Measurements from ENCODE around the gene ATP8B4.

The ATP8B4 gene, protein sequence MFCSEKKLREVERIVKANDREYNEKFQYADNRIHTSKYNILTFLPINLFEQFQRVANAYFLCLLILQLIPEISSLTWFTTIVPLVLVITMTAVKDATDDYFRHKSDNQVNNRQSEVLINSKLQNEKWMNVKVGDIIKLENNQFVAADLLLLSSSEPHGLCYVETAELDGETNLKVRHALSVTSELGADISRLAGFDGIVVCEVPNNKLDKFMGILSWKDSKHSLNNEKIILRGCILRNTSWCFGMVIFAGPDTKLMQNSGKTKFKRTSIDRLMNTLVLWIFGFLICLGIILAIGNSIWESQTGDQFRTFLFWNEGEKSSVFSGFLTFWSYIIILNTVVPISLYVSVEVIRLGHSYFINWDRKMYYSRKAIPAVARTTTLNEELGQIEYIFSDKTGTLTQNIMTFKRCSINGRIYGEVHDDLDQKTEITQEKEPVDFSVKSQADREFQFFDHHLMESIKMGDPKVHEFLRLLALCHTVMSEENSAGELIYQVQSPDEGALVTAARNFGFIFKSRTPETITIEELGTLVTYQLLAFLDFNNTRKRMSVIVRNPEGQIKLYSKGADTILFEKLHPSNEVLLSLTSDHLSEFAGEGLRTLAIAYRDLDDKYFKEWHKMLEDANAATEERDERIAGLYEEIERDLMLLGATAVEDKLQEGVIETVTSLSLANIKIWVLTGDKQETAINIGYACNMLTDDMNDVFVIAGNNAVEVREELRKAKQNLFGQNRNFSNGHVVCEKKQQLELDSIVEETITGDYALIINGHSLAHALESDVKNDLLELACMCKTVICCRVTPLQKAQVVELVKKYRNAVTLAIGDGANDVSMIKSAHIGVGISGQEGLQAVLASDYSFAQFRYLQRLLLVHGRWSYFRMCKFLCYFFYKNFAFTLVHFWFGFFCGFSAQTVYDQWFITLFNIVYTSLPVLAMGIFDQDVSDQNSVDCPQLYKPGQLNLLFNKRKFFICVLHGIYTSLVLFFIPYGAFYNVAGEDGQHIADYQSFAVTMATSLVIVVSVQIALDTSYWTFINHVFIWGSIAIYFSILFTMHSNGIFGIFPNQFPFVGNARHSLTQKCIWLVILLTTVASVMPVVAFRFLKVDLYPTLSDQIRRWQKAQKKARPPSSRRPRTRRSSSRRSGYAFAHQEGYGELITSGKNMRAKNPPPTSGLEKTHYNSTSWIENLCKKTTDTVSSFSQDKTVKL

DNA sequence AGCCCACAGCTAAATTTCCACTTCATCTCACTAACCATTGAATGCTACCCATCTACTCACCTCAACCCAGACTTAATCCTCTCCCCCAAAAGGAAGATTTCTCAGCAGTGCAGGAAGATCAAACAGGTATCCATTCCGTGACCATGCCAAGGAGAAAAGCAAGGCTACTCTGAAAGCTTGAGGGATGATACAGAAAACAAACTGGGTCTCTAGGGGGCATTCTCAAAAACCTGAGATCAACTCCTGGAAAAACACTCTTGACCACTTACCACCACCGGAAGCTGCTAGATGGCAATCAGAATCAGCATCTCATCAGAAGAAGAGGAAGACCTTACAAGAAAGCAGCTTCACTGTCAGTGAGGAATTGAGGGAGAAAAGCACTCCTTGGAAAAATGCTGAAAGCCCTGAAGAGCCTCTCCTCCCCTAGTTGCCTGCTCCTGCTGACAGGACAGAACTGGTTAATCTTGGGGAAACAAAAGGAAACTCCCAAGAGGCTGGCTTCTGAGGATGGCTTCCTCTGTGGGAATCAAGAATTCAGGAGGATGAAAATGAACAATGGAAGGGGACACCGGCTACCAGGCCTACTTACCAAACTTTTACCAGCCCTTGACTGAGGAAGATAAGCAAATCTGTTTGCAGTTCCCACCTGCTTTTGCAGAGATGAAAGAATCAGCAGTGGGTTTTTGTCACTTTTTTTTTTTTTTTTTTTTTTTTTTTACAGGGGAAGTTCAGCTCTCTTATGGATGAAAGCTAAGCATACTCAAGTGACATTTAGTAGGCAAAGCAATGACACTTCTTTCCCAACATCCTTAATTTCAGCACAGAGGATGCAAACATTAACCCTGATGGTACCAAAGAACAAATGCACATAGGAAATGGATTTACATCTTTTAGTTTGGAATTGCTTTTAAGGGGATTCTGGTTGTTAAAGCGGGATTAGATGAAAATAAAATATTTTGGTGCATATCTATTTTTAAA is at the start of gene ATP8B4:
Gene ATP8B4 (minus strand): TSS at position 171 of the 978 bp plus-strand sequence. CDS start 12,267 bp downstream, outside the sequence.
- TF ChIP-seq MYC (IDR thresholded peaks at IDR 0.05; ENCODE audit: low read depth, low read length) (no peak), POLR2A (IDR thresholded peaks at IDR 0.05; ENCODE audit: extremely low read depth, insufficient read length) (peak; percentile 42)
- TF ChIP-seq, protein P1, sequence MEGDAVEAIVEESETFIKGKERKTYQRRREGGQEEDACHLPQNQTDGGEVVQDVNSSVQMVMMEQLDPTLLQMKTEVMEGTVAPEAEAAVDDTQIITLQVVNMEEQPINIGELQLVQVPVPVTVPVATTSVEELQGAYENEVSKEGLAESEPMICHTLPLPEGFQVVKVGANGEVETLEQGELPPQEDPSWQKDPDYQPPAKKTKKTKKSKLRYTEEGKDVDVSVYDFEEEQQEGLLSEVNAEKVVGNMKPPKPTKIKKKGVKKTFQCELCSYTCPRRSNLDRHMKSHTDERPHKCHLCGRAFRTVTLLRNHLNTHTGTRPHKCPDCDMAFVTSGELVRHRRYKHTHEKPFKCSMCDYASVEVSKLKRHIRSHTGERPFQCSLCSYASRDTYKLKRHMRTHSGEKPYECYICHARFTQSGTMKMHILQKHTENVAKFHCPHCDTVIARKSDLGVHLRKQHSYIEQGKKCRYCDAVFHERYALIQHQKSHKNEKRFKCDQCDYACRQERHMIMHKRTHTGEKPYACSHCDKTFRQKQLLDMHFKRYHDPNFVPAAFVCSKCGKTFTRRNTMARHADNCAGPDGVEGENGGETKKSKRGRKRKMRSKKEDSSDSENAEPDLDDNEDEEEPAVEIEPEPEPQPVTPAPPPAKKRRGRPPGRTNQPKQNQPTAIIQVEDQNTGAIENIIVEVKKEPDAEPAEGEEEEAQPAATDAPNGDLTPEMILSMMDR (IDR thresholded peaks at IDR 0.05; ENCODE audit: low read depth, low read length) = peak; percentile 2
- peak within 1 kb of the TSS; percentile 93 for H3K4me3 ChIP-seq (ENCODE audit: low read depth, low read length)
- peak; percentile 88 for DNase-seq (ENCODE audit: low read depth)

DNA sequence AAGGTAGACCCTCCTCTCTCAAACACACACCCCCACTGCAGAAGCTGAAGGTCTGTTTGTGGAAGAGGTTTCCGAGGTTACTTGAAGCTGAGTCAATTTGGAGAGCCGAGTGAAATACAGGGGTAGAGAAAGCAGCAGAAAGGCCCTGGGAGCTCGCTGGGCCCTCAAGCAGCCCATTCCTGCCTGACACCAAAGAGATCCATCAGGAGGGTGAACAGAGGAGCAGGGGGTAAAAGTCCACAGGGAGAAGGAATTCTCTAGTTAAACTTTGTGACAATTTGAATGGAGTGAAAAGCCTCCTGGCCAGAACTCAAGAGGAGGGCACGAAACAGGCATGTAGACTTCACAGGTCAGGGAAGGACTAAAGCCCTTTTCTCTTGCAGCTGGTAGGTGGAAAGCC is 49.3 kb upstream of the ATP8B4 start:
- TF ChIP-seq MYC (IDR thresholded peaks at IDR 0.05; ENCODE audit: low read depth, low read length) = no peak
- TF ChIP-seq, protein P1 (IDR thresholded peaks at IDR 0.05; ENCODE audit: low read depth, low read length) = no peak
- TF ChIP-seq, protein P2, sequence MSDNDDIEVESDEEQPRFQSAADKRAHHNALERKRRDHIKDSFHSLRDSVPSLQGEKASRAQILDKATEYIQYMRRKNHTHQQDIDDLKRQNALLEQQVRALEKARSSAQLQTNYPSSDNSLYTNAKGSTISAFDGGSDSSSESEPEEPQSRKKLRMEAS (IDR thresholded peaks at IDR 0.05; ENCODE audit: low read depth, low read length) = no peak
- TF ChIP-seq POLR2A (IDR thresholded peaks at IDR 0.05; ENCODE audit: extremely low read depth, insufficient read length) = no peak
- peak; percentile 36 for DNase-seq (ENCODE audit: low read depth)
- no peak overlapping the region for H3K4me3 ChIP-seq (ENCODE audit: low read depth, low read length)

DNA sequence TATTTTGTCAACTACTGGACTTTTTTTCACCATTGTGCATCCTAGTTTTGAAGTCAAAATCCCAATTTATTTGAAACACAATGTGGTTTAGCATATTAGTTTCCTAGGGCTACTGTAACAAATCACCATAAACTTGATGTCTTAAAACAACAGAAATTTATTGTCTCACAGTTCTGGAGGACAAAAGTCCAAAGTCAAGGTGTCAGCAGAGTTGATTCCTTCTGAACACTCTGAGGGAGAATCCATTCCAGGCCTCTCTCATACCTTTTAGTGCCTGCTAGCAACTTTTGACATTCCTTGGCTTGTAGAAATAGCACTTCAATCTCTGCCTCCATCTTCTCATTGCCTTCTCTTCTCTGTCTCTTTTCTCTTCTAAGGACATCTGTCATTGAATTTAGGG is 48.1 kb upstream of the ATP8B4 start:
- H3K4me3 ChIP-seq (ENCODE audit: low read depth, low read length) = no peak overlapping the region
- TF ChIP-seq MYC (IDR thresholded peaks at IDR 0.05; ENCODE audit: low read depth, low read length) (no peak), POLR2A (IDR thresholded peaks at IDR 0.05; ENCODE audit: extremely low read depth, insufficient read length) (no peak)
- TF ChIP-seq, protein P2 (IDR thresholded peaks at IDR 0.05; ENCODE audit: low read depth, low read length) = no peak
- TF ChIP-seq, protein P1 (IDR thresholded peaks at IDR 0.05; ENCODE audit: low read depth, low read length) = no peak
- no peak for DNase-seq (ENCODE audit: low read depth)

DNA sequence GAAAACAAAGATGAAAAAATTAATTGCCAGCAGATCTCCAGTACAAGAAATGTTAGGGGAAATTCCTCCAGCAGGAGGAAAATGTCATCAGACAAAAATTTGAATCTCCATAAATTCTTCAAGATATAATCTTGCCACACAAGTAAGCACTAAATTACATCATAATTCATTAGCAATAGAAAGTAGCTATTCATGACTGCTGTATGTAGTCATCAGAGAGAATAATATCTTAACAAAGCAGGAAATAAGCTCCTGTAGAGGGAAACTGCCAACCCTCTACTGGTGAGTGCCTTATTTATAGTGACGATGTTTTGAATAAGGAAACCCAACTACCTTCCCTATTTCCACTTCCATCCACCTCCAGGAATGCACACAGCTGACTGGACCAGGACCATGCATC is 47.2 kb upstream of the ATP8B4 start:
- no peak overlapping the region for H3K4me3 ChIP-seq (ENCODE audit: low read depth, low read length)
- peak; percentile 45 for DNase-seq (ENCODE audit: low read depth)
- TF ChIP-seq, protein P2 (IDR thresholded peaks at IDR 0.05; ENCODE audit: low read depth, low read length) = no peak
- TF ChIP-seq, protein P1 (IDR thresholded peaks at IDR 0.05; ENCODE audit: low read depth, low read length) = no peak
- TF ChIP-seq POLR2A (IDR thresholded peaks at IDR 0.05; ENCODE audit: extremely low read depth, insufficient read length) = no peak
- TF ChIP-seq MYC (IDR thresholded peaks at IDR 0.05; ENCODE audit: low read depth, low read length) = no peak

DNA sequence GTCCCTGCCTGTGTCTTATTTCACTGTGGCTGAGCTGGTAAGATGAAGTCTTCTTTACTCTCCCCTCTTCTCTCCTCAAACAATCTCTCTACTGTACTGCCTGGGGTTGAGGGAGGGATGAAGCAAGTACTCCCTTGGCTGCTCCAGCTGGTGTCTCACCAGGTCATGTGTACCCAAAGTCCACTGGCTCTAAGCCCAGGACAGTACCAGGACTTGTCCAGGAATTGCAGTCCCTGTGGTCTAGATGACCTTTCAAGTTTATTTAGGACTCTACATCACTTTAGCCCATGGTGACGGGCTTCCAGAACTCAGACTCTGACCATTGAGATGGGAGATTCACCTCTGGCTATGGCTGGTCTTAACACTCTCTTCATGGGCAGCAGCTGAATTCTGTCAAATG is 45.4 kb upstream of the ATP8B4 start:
- no peak overlapping the region for H3K4me3 ChIP-seq (ENCODE audit: low read depth, low read length)

More for the DNA sequence above, 45.4 kb upstream of the ATP8B4 start:
- DNase-seq (ENCODE audit: low read depth) = no peak
- TF ChIP-seq, protein P1 (IDR thresholded peaks at IDR 0.05; ENCODE audit: low read depth, low read length) = no peak
- TF ChIP-seq POLR2A (IDR thresholded peaks at IDR 0.05; ENCODE audit: extremely low read depth, insufficient read length) = no peak
- no peak for TF ChIP-seq MYC (IDR thresholded peaks at IDR 0.05; ENCODE audit: low read depth, low read length)
- TF ChIP-seq, protein P2 (IDR thresholded peaks at IDR 0.05; ENCODE audit: low read depth, low read length) = no peak

All from NB4 (cell line).